HUES6 (cell line): ENCODE measurements around the gene MICALL1.

Source experiments
- H3K27ac ChIP-seq: 2 replicates; pipeline ENCODE4 v1.7.0; 2013; ENCODE audit warnings: low read depth, mild to moderate bottlenecking, low read length, inconsistent platforms
- H3K27me3 ChIP-seq: 2 replicates; pipeline ENCODE4 v1.6.1; 2013; ENCODE audit warnings: low read length; ENCODE audit not compliant: control insufficient read depth, insufficient read depth
- H3K36me3 ChIP-seq: 2 replicates; pipeline ENCODE4 v1.6.1; 2013; ENCODE audit warnings: low read length; ENCODE audit not compliant: control insufficient read depth, insufficient read depth
- H3K4me1 ChIP-seq: 2 replicates; pipeline ENCODE4 v1.6.1; 2013; ENCODE audit warnings: low read length; ENCODE audit not compliant: control insufficient read depth, insufficient read depth
- H3K4me3 ChIP-seq: 2 replicates; pipeline ENCODE4 v1.5.1; 2013; ENCODE audit warnings: low read depth, low read length
- H3K9ac ChIP-seq: one replicate; pipeline ENCODE4 v1.6.1; 2013; ENCODE audit warnings: mild to moderate bottlenecking, low read length
- H3K9me3 ChIP-seq: 2 replicates; pipeline ENCODE4 v1.6.1; 2013; ENCODE audit warnings: low read depth, low read length; ENCODE audit not compliant: control insufficient read depth, insufficient read depth

MICALL1 gene

DNA sequence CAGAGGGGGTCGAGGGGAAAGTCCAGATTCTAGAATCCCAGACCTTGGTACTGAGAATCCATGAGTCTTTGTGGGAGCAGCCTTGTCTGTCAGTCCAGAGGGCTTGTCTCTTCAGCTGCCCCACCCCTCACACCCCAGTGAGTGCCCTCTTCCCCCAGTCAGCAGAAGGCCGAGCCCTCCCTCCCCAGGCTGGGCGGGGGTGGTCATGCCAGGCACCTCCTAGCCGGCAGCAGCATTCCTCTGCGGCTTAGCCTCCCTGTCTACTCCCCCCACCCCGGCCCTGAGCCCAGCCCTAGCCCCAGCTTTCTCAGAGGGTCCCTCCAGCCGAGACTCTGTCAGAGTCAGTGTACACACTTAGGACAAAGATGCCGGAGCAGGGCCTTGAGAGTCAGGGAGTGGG is 73.7 kb downstream of the MICALL1 start:
- Histone ChIP-seq H3K9me3 (no peaks in the 10 kb centered on the region), H3K4me3 (no peak overlapping the region), H3K9ac (no peak overlapping the region), H3K27me3 (peaks cover 24% of the 10 kb centered on the region), H3K4me1 (peaks cover 24% of the 10 kb centered on the region), H3K27ac (no peak overlapping the region), H3K36me3 (peaks cover 7% of the 10 kb centered on the region; the same call in 1 of the 2 replicates)

DNA sequence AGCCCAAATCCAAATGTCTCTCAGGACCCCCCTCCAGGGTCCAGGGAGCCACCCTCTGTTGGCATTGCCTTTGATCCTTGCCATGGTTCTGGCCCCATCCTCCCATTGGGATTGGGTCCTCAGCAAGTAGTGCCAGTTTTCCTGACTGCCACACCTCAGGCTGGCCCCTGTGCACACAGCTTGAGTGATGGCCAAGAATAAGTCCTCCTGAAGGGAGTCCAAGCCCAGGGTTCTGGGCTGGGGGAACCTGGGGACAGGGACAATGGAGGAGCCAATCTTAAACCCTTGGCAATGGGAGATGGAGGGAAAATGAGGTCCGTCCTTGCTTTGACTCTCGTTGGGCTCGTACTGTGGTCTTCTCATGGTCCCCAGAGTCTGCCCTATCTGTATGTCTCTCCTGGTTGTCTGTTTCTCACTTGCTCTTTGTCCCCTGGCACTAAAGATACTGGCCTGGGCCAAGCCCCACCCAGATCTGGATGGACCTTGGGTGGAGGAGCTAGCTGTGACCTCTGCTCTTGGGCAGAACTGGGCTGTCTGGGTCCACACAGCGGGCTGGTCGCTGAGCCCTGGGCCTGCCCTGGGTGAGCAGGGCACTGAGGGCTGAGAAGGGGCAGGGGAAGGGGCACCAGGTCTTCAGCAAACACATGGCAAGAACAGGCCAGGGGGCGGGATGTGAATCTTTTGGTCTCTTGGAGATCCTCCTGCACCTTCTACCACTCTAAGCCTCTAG is 75.3 kb downstream of the MICALL1 start:
- Histone ChIP-seq H3K4me1 (peaks cover 33% of the 10 kb centered on the region), H3K27me3 (peaks cover 29% of the 10 kb centered on the region), H3K4me3 (no peak overlapping the region), H3K36me3 (no peaks in the 10 kb centered on the region), H3K9me3 (no peaks in the 10 kb centered on the region), H3K27ac (no peak overlapping the region), H3K9ac (no peak overlapping the region)

DNA sequence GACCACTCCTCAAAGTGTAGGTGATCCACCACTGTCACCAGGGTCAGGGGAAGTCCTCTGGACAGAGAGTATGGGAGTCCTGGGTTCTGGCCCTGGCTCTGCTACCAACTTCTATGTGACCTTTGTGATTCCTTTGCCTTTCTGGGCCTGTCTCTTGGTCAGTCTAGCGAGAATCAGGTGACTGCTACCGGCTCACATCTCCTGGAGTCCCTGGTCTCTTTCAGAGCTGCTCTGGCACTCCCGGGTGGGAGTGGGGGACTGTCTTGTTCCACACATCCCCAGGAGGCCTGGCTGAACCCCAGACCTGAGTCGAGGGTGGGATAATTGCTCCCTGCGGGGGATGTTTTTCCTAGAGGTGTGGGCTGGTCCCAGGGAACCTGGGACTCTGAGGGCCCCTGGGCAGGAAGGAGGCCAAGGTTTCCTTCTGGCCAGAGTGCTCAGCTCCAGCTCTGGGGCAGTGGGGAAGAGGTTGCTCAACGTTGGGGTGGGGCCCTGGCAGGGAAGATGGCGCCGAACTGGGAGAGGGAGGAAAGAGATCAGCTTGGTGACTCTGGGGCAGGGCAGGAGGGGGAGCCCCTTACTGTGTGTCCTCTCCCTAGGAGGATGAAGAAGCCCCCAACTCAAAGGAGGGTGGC is 76.2 kb downstream of the MICALL1 start:
- Histone ChIP-seq H3K9ac (no peak overlapping the region), H3K9me3 (no peaks in the 10 kb centered on the region), H3K4me3 (no peak overlapping the region), H3K4me1 (peaks cover 33% of the 10 kb centered on the region), H3K27ac (no peak overlapping the region), H3K27me3 (peaks cover 29% of the 10 kb centered on the region), H3K36me3 (no peaks in the 10 kb centered on the region)

DNA sequence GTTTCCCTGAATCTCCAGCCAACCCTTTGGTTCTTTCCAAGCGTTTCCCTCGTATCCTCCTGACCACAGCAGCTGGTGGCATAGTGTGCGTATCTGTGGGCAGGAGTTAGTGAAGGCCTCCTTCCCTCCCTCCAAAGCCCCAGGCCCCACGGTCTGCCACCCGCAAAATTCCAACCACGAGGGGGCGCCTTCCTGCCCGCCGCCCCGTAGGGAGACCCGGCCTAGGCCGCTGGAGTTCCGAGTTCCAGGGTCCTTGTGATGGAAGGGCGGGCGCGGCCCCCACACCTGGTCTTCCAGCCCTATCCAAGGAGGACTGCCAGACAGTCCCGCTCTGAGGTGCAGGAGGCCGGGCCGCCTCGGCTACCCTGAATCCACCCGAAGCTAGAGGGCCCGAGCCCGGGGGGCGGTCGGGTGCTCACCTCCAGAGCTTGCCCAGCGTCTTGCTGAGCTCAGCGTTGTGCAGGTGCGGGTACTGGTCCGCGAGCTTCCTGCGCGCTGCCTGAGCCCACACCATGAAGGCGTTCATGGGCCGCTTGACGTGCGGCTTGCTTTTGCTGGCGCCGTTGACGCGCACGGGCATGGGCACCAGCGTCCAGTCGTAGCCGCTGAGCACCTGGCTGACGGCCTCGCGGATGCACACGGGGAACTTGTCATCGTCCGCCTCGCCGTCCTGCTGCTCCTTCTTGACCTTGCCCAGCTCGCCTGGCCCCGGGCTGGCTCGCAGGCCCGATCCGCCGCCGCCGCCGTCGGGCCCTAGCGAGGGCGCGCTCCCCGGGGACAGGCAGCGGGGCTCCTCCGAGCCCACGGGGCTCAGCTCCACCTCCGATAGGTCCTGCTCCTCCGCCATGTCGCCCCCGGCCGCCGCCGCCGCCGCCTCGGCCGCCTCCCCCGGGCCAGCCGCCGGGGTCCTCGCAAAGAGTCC is 77.1 kb downstream of the MICALL1 start:
- Histone ChIP-seq H3K9me3 (no peaks in the 10 kb centered on the region), H3K9ac (peak overlapping the region; percentile 37), H3K27ac (no peak overlapping the region), H3K4me3 (peak overlapping the region; percentile 60), H3K36me3 (no peaks in the 10 kb centered on the region), H3K4me1 (peaks cover 33% of the 10 kb centered on the region), H3K27me3 (peaks cover 29% of the 10 kb centered on the region)

DNA sequence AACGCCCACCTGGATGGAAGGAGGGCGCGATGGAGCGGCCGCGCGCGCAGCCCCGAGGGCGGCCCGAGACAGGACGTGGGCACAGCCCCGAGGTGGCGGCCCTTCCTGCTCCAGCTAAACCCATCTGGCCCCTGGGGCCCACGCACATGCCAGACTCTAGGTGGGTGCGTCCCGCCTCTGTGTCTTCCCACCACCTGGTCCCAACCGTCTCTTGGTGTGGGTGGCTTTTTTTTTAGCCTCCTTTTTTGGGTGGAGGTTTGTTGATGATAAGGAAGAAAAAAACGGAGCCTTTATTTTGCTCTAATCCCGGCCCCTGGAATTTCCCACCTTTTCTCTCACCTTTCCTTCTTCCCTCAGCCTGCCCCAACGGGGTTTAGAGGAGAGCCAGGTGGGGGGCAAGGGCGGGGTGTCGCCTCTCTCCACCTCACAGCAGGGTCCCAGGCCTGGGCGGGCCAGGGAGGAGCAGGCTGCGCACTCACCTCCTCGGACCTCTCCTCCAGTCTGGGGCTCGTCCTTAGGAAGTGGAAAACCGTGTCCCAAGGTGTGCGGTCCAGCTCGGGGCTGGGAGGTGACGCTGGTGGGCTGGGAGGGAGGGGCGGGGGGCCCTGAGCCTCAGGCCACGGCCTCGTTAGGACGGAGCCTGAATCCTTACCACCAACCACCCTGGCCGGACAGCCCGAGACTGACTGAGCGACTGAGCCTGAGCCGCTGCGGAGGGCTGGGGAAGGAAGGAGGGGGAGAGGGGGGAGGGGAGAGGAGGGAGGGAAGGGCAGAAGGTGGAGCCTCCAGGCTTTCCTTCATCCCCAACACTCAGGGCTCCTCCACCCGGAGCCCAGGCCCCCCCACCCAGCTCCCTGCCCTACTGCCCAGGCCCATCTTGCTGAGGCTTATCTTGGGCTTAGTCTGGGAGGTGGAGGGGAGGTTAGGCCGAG is 78.0 kb downstream of the MICALL1 start, which contains the start of gene SOX10:
SOX10 (minus strand) TSS at position 696 of the 932 bp plus-strand sequence. CDS start 771 bp downstream, outside the sequence.
- Histone ChIP-seq H3K27ac (no peak within 1 kb of the TSS), H3K36me3 (no peaks in the 10 kb centered on the region), H3K9ac (peak within 1 kb of the TSS; percentile 37), H3K4me1 (peaks cover 33% of the 10 kb centered on the region), H3K9me3 (no peaks in the 10 kb centered on the region), H3K27me3 (peaks cover 29% of the 10 kb centered on the region), H3K4me3 (peak within 1 kb of the TSS; percentile 60)

DNA sequence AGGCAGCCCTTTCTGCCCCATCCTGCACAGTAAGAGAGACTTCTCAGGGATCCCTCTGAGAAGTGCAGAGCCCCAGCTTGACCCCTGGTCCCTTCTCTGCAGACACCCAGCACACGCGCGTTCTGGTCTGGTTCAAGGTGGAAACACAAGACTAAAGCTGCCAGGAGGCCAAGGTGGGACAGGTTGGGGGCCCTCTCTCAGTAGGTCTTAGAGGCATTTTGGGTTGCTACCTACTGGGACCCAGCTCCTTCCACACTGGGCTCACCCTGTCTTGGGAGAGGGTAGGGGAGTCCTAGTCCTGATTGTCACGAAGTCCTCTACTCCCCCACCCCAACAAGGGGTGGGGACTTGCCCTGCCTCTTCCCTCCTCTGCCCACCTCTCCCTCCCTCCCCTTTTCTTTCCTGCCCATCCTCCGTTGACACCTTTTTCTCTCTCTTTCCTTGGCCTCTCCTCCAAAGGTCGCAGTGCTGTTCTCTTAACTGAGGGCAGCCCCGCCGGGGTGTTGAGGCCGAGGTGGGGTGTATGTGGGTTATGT is 79.0 kb downstream of the MICALL1 start:
- Histone ChIP-seq H3K27ac (no peak overlapping the region), H3K9ac (no peak overlapping the region), H3K27me3 (peaks cover 29% of the 10 kb centered on the region), H3K4me1 (peaks cover 26% of the 10 kb centered on the region), H3K9me3 (no peaks in the 10 kb centered on the region), H3K36me3 (no peaks in the 10 kb centered on the region), H3K4me3 (no peak overlapping the region)

DNA sequence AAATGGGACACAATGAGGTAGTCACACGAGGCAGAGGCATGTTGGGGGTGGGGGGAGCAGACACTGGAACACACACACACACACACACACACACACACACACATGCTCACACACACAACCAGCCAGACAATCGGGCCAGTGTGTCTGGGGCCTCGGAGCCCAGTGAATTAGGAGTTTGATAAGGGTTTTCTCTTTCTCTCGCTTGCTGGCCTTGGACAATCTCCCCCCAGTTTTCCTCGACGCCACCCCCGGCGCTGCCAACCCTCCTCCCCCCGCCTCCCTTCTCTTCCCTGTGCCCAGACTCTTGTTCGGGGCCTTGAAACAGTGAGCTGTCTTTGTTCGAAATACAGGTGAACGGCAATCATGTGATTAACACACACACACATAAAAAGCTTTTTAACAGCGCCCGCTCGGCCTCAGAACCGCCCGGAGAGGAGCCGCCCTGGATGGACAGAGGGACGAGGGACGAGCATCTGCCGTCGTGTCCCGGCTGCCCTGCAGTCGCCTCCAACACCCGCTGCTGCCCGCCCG is 79.7 kb downstream of the MICALL1 start:
- no peak overlapping the region for H3K4me3 ChIP-seq
- H3K36me3 ChIP-seq: no peaks in the 10 kb centered on the region
- H3K9me3 ChIP-seq: no peaks in the 10 kb centered on the region
- peaks cover 29% of the 10 kb centered on the region for H3K27me3 ChIP-seq
- no peak overlapping the region for H3K9ac ChIP-seq
- H3K4me1 ChIP-seq: peaks cover 23% of the 10 kb centered on the region
- no peak overlapping the region for H3K27ac ChIP-seq

DNA sequence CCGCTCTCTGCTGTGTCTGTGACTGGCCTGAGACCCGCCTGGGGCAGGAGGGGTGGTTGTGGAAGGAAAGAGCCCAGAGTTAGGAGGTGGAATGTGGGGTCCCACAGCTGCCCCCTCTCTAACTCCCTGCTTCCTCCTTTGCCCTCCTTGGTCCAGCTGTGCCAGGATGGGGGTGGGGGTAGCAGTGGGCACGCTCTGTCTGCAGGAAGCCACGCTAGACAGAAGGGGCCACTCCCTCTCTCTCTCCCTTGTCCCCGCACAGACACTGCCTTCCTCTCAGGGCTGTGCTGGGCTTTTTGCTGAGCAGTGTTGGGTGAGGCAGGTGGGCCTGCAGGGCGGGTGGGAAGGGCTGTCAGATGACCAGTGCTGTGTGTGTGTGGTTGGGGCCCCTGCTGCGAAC is 80.3 kb downstream of the MICALL1 start:
- no peaks in the 10 kb centered on the region for H3K36me3 ChIP-seq
- H3K4me1 ChIP-seq: peaks cover 23% of the 10 kb centered on the region
- no peak overlapping the region for H3K27ac ChIP-seq
- H3K9ac ChIP-seq: no peak overlapping the region
- no peak overlapping the region for H3K4me3 ChIP-seq
- peaks cover 28% of the 10 kb centered on the region for H3K27me3 ChIP-seq
- no peaks in the 10 kb centered on the region for H3K9me3 ChIP-seq

DNA sequence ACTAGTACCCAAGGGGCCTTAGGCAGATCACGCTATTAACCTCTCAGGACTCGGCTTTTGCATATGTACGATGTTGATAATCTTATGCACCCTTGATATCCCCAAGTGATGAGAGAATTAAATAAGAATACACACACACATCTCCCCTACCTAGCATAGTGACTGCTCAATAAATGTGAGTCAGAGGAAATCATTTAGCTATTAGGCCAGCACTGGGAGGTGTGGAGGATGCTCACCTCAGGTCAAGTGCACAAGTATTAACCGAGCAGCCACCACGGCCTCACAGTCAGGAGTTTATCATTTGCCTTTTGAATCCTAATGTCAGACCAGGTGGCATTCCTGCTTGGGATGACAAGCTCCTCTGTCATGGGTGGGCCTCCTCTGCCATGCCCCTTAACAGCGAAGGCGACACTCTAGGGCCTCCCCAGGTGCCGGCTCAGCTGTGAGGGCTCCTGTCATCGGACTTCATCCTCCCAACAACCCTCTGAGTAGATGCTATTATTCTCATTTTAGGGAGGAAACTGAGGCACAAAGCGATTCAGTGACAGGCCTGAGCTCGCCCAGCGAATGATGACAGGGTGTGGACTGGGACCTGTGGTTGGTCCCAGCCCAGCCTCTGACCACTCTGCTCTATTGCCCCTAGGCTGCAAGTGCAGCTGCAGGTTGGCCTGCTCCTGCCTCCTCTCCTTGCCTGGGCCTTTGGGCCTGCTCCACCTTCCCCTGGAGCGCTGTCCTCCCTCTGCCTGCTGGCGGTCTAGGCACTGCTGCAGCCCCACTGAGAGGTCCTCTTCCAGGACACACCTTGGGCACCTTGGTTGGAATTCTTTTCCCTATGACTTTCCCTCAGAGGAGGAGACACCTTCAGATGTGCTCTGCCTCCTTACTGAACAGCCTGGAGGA is 83.3 kb downstream of the MICALL1 start:
- no peaks in the 10 kb centered on the region for H3K9me3 ChIP-seq
- no peaks in the 10 kb centered on the region for H3K36me3 ChIP-seq
- no peak overlapping the region for H3K27ac ChIP-seq
- H3K4me1 ChIP-seq: peaks cover 12% of the 10 kb centered on the region
- H3K4me3 ChIP-seq: no peak overlapping the region
- H3K27me3 ChIP-seq: peaks cover 8% of the 10 kb centered on the region
- H3K9ac ChIP-seq: no peak overlapping the region
